Measurements from ENCODE around the gene ZNF644.
"Not testable (repeated sequence)": the region's sequence is repeated elsewhere in the genome, so short reads cannot be mapped to it uniquely, and the experiment has no call there.

The ZNF644 gene

DNA sequence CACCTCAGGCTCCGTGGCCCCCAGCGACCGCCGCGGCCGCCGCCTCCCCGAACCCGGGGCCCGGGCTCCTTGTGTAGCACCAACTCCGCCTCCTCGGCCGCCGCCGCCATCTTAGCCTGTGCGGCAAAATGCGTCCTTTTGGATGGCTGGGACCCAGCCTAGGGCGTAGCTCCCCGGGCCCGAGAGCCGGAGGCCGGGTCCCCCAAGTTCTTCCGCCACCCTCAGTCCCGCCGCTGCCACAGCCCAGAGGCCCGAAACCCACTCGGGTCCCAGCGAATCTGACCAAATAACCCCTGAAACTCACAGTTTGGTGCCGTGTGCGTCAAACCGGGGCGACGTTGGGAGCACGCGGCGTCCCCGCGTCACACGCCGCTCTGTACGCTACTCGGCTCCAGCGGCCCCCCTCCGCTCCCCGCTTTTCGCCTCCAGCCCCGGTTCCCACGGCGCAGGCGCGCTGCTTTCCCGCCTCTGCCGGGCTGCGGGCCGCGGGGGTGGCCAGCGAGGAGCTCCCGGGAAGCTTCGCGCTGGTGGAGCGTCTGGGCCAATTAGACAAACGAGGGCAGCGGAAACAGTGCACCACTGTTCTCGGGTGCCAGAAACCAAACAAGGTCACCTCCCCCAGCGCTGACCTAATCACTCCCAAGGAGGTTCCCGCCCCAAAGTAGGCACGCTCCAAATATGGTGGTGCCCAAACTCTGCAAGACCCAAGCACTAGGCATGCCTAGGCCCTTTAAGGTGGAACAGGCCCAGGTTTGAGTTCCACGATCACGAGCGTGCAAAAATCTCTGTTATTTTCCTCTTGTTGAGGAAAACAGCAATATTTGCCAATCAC lies at the start of gene ZNF644:
Gene ZNF644 (minus strand): TSS at position 350 of the 832 bp plus-strand sequence. CDS start 39,682 bp downstream, outside the sequence.
- peak; percentile 93 for DNase-seq

DNA sequence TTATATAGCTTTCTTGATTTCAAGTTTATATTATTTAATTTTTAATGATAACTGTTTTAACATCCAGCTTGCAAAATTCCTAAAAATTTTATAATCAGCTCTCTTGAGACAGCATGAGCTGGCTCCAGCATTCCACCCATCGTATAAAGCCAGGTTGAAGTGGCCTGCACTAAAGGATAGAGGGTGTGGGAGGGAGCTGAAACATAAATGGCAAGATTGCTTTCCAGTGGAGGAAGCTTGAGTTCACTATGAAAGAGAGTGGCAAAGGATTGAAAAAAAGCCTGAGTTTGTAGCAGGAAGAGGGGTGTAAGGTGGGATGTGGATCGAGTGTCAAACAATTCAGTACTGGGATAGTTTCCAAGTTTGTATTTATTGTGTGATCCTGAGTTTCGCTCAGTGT lies 48.5 kb upstream of the ZNF644 start:
- DNase-seq, result no peak

DNA sequence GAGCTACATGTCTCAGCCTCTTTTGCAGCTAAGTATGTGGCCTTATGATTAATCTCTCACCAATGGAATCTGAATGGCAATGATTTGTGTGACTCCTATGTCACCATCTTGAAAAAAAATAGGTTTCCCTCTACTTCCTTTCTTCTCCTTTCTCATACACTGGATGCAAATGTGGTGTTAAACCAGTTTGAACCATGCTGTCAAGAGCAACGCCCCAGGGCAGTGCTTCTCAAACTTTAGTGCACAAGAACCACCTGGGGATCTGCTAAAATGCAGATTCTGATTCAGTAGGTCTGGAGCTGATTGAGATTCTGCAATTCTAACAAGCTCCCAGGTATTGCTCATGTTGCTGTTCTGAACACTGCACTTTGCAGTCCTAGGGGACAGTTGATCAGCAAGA lies 44.7 kb upstream of the ZNF644 start:
- DNase-seq, result no peak

DNA sequence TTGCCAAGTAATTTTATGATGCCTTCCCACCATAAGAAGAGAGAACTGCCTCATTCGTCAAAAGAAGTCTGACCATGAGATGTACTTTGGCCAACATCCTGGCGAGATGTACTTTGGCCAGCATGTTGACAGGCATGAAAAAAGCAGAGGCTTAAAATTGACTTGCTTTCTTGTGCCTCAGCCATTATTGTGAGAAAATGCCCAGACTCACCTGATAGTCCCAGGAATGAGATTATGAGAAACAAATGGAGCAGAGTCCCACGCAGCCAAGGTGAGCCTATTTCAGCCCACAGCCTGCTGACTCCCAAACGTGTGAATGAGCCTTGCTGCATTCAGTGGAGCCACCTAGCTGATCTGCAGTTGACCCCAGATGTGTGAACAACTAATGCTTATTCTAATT lies 43.5 kb upstream of the ZNF644 start:
- no peak for DNase-seq

DNA sequence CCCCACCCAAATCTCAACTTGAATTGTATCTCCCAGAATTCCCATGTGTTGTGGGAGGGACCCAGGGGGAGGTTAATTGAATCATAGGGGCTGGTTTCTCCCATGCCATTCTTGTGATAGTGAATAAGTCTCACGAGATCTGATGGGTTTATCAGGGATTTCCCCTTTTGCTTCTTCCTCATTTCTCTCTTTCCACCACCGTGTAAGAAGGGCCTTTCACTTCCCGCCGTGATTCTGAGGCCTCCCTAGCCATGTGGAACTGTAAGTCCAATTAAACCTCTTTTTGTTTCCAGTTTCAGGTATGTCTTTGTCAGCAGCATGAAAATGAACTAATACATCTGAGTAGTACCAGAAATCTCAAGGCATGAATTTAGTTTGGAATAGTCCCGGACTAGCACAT lies 41.6 kb upstream of the ZNF644 start:
- DNase-seq, result not testable (repeated sequence)

DNA sequence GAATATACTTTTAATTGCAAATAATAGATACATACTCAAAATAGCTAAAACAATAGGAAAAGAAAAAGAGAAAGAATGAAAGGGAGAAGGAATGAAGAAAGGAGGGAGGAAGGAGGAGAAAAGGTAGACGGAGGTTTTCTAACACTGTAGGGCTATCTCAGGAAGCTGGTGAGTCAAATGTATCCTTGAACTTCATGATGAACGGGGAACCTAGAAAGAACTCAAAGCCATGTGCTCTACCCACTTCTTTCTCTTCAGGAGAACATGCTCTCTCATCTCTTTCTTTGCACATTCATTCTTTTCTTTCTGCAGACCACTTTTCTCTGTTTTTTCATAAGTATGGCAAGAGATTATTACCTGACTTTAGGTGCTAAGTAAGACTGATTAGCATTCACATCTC lies 37.3 kb upstream of the ZNF644 start:
- no peak for DNase-seq

DNA sequence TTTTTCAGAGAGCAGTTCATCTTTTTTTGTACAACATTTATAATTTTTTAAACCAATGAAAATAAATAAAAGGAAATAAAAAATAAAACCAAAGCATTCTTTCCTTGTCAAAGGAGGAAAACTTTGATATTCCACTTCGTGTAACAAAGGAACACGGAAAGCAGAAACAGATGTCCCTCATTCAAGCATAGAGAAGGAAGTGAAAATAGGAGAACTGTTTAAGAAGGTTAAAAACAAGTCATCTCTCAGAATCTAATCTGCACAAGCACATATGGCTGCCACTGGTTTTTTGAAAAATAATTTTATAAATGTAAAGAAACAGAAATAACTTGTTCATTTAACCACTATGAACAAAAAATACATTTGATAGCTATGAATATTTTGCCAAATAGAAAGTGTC lies 35.9 kb upstream of the ZNF644 start:
- no peak for DNase-seq

DNA sequence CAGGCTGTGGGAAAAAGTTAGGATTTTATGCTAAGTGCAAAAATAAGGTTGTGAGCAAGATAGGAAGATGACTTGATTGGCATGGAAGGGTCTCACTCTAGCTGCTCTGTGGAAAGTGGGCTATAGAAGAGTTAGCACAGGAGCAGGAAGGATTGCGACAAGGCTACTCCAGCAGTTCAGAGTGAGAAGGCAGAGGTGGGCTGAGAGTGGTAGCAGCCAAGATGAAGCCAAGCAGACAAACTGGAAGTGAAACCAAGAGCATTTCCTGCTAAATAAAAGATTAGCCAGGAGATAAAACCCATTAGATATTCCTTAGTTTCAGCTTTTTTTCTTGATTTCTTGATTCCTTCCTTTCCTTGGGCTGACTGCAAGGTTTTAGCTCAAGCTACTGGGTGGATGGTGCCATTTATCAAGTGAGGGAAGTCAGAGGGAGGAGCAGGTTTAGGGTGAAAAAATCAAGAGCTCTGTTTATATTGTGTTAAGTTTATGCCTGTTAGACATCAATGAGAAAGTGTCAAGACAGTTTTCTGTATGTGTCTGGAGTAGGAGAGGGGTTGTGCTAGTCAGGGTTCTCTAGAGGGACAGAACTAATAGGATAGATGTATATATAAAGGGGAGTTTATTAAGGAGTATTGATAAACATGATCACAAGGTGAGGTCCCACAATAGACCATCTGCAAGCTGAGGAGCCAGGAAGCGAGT lies 33.1 kb upstream of the ZNF644 start:
- DNase-seq, result no peak

DNA sequence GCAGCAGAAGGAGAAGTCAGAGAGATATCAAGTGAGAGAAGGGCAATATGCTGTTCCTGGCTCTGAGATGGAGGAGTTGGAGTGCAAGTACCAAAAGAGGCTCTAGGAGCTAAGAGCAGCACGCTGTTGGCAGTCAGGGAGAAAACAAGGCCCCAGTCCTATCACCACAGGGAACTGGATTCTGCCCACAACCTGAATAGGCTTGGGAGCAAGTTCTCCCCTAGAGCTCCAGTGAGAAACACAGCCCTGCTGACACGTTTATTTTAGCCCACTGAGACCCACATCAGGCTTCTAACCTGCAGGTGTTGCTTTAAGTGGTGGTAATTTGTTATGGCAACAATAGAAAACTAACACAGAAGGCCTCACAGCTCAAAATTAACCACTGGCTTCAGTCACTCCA lies 31.8 kb upstream of the ZNF644 start:
- no peak for DNase-seq

DNA sequence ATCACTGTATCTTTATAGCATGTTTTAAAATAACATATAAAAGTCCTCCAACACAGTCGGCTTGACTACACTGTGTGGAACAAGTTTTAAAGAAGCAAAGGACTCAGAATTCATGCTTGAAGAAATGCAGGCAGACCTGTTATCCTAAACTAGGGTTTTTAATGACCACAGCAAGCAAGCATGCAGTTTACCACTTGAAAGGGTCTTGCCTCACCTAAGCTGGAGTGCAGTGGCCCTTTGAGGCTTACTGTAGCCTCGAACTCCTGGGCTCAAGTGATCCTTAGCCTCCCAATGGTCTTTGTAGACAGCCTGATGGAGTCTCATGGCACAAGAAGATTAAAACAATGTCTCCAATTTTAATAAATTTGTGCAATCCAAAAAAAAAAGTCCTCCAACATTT lies 27.7 kb upstream of the ZNF644 start:
- DNase-seq, result not testable (repeated sequence)

DNA sequence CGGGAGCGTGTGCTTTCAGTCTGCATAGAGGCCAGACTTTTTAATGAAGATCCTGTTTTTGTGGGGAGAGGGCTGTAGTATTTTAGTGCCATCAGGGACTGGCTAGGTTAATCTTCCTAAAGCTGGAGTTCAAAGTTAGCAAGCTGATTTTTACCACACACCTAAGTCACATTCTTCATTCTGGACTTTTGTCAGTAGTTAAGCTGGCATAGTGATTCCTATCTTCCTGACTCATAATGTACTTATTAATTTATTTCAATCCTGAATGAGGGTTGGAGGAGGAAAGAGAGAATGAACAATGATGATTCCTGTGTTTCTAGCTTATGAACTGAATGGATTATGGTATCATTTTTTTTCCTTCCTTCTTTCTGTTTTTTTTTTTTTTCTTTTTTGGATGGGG lies 24.9 kb upstream of the ZNF644 start:
- no peak for DNase-seq

DNA sequence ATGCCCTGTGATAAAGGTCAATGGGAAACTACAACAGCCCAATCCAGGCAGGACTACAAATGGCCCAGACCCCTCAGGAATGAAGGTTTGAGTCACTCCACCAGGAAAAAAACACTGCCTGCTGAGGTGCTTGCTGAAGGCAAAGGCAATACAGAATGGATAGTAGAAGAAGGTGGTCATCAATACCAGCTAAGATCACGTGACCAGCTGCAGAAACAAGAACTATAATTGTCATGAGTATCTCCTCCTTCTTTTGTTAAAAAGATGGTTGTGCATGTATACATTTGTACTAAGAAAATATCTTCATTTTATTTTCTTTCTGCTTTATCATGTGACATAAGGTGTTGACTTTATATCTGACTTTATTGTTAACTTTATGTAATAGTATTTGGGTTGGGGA lies 23.4 kb upstream of the ZNF644 start:
- DNase-seq, result no peak

DNA sequence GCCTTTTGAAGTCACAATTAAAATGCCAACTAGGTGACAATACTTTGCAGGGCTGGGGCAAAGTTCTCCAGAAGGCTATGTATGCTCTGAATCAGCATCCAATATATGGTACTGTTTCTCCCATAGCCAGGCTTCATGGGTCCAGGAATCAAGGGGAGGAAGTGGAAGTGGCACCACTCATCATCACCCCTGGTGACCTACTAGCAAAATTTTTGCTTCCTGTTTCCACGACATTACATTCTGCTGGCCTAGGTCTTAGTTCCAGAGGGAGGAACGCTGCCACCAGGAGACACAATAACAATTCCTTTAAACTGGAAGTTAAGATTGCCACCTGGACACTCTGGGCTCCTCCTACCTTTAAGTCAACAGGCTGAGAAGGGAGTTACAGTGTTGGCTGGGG lies 22.9 kb upstream of the ZNF644 start:
- not testable (repeated sequence) for DNase-seq

DNA sequence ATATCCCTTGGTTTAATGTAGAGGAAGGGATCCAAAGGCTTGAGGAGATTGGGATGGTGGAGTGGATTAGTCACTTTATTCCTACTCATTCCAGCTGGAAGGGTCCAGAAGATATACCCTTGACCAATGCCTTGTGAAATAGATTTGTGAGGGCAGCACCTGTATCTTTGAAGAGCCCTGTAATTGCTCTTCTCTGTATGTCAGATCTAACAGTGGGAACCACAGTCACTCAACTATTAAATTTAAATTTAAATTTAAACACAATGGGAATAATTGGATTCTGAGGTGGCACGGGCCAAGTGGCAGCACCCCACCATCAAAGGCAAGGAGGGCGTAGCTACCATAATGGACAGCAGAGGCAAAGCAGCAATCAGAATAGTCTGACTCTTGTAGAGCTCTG lies 20.5 kb upstream of the ZNF644 start:
- not testable (repeated sequence) for DNase-seq

DNA sequence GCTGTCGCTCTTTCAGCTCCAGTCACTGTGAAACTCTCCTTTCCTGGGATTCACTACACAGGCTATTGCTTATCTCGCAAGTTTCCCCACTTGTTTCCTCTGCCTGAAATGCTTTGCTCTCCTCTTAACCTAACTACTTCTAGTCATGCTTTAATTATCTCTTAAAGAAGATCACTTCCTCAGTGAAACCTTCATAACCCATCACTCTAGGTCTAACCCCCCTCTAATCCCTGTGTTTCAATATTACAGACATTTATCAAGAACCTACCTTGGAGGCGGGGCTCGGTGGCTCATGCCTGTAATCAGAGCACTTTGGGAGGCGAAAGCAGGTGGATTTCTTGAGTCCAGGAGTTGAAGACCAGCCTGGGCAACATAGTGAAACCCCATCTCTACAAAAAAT lies 16.7 kb upstream of the ZNF644 start:
- DNase-seq, result no peak

DNA sequence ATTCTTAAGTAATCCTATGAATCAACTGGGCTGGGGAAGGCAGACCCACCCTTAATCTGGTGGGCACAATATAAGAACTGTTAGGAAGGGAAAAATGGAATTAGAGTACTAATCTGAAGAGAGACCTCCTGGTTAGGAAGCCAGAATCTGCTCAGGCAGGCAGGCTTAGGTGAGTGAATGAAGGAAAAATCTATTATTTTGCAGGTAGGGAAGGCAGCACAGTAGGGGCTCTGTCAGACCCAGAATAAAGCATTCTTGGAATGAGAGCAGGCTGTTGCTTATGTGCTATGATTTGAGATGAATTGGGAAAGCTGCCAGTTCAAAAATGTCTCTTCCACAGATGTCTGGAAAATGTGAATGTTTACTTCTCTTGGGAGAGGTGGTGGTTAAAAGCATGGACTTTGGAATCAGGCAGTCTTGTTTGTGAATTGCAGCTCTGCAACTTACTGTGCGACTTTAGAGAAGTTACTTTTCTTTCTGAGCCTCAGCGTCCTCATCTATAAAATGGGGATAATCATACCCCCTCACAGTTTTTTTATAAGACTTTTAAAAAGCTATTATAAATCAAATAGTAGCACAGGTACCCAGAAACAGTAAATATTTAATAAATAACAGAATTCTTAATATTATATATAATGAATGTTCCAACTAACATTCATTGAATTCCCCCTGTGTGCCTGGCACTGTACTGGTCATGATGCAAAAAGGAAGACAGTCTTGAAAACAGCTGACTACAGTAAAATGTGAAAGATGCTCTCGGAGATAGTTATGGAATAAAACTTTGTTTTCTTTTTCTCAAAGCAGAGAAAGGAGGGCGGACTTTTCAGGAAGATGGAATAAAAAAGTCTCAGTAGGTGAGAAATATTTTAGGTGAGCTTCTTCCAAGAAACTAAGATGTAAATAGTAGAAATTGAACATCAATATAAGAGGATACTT lies 15.3 kb upstream of the ZNF644 start:
- DNase-seq, result no peak

DNA sequence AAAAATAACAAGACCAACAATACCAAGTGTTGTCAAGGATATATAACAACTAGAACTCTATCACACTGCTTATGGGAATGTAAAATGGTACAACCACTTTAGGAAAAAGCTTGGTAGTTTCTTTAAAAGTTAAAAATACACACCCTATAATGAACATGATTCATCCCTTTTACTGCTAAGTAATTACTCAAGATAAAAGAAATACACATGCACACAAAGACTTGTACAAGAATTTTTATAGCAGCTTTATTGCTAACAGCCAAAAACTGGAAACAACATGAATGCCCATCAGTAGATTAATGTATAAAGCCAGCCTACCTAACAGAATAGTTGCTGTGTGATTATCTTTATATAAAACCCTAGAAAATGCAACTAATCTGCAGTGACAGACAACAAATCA lies 10.5 kb upstream of the ZNF644 start:
- DNase-seq, result no peak

DNA sequence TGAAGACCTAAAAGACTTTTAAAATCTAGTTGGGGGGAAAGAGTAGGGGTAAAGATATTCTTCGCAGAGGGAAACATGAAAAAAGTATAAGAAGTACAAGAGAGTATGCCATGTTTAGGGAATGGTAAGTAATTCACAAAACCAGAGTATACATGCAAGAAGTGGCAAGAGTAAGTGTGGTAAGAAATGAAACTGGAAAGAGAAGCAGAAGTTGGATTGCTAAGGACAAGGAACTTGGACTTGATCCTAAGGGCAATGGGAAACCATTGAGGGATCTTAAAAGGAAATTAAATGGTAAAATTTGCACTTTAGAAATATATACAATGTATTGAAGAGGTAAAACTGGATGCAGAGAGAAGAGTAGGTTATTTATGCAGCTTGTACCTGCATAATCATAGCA lies 9.2 kb upstream of the ZNF644 start:
- no peak for DNase-seq

DNA sequence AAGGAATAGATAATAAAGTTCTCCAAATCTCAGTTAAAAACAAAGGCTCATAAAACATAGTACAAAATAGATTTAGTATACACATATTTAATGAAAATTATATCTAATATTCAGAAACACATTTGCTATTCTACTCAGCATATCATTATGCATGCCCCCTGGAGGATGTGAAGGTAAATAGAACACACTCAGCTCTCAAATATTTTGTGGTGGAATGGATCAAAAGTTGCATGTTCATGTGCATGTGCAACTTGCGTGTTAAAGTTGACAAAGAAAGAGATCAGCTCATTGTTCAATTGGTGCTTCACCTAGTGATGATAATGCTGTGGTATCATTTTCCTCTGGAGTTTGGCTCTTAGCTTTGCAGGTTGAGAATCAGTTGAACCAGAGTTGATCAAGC lies 4.9 kb upstream of the ZNF644 start:
- peak; percentile 17 for DNase-seq

DNA sequence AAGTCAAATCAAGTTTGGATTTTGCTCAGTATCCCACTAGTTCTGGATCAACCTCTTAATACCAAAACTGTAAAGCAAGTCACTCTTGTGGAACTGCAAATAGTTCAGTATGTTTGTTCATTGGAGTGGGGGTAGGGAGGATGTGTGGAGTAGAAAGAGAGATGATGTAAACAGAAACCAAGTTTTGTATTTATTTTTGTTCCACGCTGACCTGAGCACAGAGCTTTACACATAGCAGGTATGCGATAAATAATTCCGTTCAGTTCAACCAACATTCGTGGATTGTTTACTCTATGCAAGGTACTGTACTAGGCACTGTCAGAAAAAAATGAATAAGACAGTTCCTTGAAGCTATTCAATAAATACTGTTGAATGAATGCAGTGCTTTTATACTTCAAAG lies 4.5 kb upstream of the ZNF644 start:
- no peak for DNase-seq

DNA sequence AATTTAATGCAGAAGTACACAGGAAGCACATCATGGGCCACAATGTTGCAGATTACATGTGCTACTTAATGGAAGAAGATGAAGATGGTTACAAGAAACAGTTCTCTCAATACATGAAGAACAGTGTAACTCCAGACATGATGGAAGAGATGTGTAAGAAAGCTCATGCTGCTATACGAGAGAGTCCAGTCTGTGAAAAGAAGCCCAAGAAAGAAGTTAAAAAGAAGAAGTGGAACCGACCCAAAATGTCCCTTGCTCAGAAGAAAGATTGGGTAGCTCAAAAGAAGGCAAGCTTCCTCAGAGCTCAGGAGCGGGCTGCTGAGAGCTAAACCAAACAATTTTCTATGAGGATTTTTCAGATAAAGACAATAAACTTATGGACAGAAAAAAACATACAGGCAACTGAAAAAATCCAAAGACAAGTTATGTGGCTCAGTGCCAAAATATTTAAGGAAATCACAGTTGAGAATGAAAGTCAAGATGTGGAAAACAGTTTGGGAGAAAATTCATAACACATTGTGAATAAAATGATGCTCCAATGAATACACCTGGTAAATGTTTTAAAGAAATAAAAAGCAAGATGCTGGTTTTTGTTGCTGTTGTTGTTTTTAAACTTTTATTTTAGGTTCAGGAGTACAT lies 2.8 kb upstream of the ZNF644 start:
- DNase-seq, result no peak

DNA sequence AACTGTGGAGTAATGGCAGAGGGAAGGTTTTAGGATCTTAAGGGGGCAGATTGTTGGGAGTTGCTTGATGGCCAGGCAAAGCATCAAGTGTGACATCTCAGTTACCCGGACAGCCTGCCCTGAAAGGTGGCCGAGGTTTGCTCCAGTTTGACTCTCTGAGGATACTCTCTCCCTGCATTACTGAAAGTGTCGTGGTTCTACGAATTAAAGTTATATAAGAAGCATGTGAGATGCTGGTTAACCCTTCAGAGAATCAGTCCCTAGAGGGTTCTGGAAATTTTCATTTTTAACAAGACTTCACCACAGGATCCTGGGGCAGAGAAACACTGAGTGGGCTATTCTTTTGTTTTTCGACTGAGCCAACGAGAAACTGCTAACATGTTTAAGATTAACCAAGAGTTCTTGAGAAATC lies 689 bp upstream of the ZNF644 start:
- no peak for DNase-seq

All from HCEC 1CT (cell line).